Right lobe of liver (tissue), 4 donors: ENCODE results near the gene IFNL2.
"Not testable (repeated sequence)": the region's sequence is repeated elsewhere in the genome, so short reads cannot be mapped to it uniquely, and the experiment has no call there.

ENCODE experiments used
- POLR2A ChIP-seq: fragments of 450-650 bp; IDR thresholded peaks from one replicate; pipeline ENCODE4 v1.6.1; 2017; ENCODE audit warnings: antibody characterized with exemption, mild to moderate bottlenecking
- TF ChIP-seq, protein P1 (sequence below), 4 donors: fragments of 200-600 bp in 3 of 4; fragments of 450-650 bp in 1 of 4; IDR thresholded peaks; one replicate each; pipeline versions ENCODE4 v1.5.1 to v1.8.0; 2016 to 2022; ENCODE audit warnings: antibody characterized with exemption in 4 of 4, mild to moderate bottlenecking in 2 of 4
- donor health status: DM: no; HTN: no; CAD: no.
- donor health status: DM: no; HTN: no; CAD: no.
- donor health status: DM: no; HTN: yes; CAD: no.

DNA sequence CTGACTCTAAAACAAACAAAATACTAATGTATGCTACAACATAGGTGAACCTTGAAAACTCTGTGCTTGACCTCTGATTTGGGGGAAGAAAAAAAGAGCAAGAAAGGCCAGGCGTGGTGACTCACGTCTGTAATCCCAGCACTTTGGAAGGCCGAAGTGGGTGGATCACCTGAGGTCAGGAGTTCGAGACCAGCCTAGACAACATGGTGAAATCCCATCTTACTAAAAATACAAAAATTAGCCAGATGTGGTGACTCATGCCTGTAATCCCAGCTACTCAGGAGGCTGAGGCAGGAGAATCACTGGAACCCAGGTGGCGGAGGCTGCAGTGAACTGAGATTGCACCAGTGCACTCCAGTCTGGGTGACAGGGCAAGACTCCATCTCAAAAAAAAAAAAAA is 5.7 kb downstream of the IFNL2 start:
- TF ChIP-seq, protein P1, sequence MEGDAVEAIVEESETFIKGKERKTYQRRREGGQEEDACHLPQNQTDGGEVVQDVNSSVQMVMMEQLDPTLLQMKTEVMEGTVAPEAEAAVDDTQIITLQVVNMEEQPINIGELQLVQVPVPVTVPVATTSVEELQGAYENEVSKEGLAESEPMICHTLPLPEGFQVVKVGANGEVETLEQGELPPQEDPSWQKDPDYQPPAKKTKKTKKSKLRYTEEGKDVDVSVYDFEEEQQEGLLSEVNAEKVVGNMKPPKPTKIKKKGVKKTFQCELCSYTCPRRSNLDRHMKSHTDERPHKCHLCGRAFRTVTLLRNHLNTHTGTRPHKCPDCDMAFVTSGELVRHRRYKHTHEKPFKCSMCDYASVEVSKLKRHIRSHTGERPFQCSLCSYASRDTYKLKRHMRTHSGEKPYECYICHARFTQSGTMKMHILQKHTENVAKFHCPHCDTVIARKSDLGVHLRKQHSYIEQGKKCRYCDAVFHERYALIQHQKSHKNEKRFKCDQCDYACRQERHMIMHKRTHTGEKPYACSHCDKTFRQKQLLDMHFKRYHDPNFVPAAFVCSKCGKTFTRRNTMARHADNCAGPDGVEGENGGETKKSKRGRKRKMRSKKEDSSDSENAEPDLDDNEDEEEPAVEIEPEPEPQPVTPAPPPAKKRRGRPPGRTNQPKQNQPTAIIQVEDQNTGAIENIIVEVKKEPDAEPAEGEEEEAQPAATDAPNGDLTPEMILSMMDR (IDR thresholded peaks at IDR 0.05), result not testable (repeated sequence)
- TF ChIP-seq POLR2A, result not testable (repeated sequence)
